Testis (tissue), 2 donors: ENCODE measurements around the gene CCDC154.

Experiments used
- POLR2A ChIP-seq: fragments of 450-650 bp; IDR thresholded peaks from one replicate; pipeline ENCODE4 v1.6.1; 2017; ENCODE audit warnings: antibody characterized with exemption, mild to moderate bottlenecking, moderate library complexity
- TF ChIP-seq, protein P1 (sequence below), 3 experiments: fragments of 450-650 bp in 2 of 3; fragments of 200-600 bp in 1 of 3; sonication (generic) in 1 of 3; IDR thresholded peaks; one replicate each; pipeline ENCODE4 v1.5.1; 2016 to 2019; ENCODE audit warnings: antibody characterized with exemption in 3 of 3, mild to moderate bottlenecking in 2 of 3, moderate library complexity in 1 of 3

DNA sequence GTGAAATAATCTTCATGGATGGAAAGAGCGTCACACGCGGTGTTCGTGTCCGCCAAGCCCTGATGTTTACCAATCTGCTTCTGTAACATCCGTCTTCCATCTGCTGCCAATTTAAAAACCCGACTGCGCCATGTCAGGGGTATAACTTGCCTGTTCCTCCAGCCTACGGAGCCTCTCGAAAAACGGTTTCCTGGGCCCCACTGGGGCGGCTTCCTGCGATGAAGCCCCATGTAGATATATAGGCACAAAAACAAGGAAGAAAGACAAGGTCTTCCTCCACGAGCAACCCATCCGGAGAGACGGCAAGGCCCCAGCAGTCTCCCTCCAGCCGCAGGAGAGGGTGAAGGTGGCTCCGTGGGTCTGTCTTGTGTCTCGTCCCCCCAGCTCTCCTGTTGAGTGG, 44.3 kb upstream of the CCDC154 start, which contains the start of gene PTX4:
- TF ChIP-seq, protein P1, sequence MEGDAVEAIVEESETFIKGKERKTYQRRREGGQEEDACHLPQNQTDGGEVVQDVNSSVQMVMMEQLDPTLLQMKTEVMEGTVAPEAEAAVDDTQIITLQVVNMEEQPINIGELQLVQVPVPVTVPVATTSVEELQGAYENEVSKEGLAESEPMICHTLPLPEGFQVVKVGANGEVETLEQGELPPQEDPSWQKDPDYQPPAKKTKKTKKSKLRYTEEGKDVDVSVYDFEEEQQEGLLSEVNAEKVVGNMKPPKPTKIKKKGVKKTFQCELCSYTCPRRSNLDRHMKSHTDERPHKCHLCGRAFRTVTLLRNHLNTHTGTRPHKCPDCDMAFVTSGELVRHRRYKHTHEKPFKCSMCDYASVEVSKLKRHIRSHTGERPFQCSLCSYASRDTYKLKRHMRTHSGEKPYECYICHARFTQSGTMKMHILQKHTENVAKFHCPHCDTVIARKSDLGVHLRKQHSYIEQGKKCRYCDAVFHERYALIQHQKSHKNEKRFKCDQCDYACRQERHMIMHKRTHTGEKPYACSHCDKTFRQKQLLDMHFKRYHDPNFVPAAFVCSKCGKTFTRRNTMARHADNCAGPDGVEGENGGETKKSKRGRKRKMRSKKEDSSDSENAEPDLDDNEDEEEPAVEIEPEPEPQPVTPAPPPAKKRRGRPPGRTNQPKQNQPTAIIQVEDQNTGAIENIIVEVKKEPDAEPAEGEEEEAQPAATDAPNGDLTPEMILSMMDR (IDR thresholded peaks at IDR 0.05), result no peak
- no peak for TF ChIP-seq POLR2A
